MG63 (cell line): ENCODE measurements around the gene USP17L21. TPM values are rescaled to one million over a fixed set of nuclear protein-coding genes. Genes with fewer than 3 reads are reported as not detected.

Experiments
- total RNA-seq: library from RNA; depleted of rRNA; stranded (reverse); fragments of >200 nt; shearing (Covaris generic); gene quantifications from 2 replicates; pipeline ENCODE4 v1.2.3, GENCODE V29; 2014; ENCODE audit warnings: low replicate concordance; rRNA removed

The USP17L21 gene
- total RNA-seq, 1 experiment from 2014 or later: not detected

Other genes starting within 250 kb of the USP17L21 start
- not detected in 2 replicates for gene FAM90A26, start 92.5 kb upstream of the USP17L21 start, total RNA-seq
- gene USP17L10, start 52.2 kb upstream of the USP17L21 start, total RNA-seq: not detected in 2 replicates
- not detected in 2 replicates for gene USP17L11, start 47.5 kb upstream of the USP17L21 start, total RNA-seq
- not detected in 2 replicates for gene USP17L12, start 42.7 kb upstream of the USP17L21 start, total RNA-seq
- not detected in 2 replicates for gene USP17L13, start 38.0 kb upstream of the USP17L21 start, total RNA-seq
- not detected in 2 replicates for gene USP17L15, start 28.5 kb upstream of the USP17L21 start, total RNA-seq
- not detected in 2 replicates for gene USP17L17, start 19.0 kb upstream of the USP17L21 start, total RNA-seq
- gene USP17L18, start 14.2 kb upstream of the USP17L21 start, total RNA-seq: not detected in 2 replicates
- not detected in 2 replicates for gene USP17L19, start 9.5 kb upstream of the USP17L21 start, total RNA-seq
- gene USP17L20, start 4.7 kb upstream of the USP17L21 start, total RNA-seq: not detected in 2 replicates
- not detected in 2 replicates for gene USP17L22, start 4.7 kb downstream of the USP17L21 start, total RNA-seq
- gene USP17L24, start 62.3 kb downstream of the USP17L21 start, total RNA-seq: not detected in 2 replicates
- gene USP17L25, start 67.0 kb downstream of the USP17L21 start, total RNA-seq: not detected in 2 replicates
- gene USP17L26, start 71.8 kb downstream of the USP17L21 start, total RNA-seq: not detected in 2 replicates
- gene USP17L5, start 76.5 kb downstream of the USP17L21 start, total RNA-seq: not detected in 2 replicates
- gene USP17L27, start 81.3 kb downstream of the USP17L21 start, total RNA-seq: not detected in 2 replicates
- gene USP17L28, start 86.0 kb downstream of the USP17L21 start, total RNA-seq: not detected in 2 replicates
- gene USP17L29, start 90.8 kb downstream of the USP17L21 start, total RNA-seq: not detected in 2 replicates
- gene USP17L30, start 100.3 kb downstream of the USP17L21 start, total RNA-seq: not detected in 2 replicates
- gene DEFB131A, start 181.5 kb downstream of the USP17L21 start, total RNA-seq: not detected in 2 replicates